HepG2 (cell line): Measurements from ENCODE around the gene ANKLE1. TPM values are rescaled to one million over a fixed set of nuclear protein-coding genes. Genes with fewer than 3 reads are reported as not detected.
A peak's percentile ranks its signal among the peaks of the same experiment; 100 is the strongest.

Experiments
- FIP1L1 ChIP-seq: fragments of 200-400 bp; formaldehyde crosslinking; IDR thresholded peaks from 2 replicates; pipeline ENCODE4 v1.6.1; 2018; ENCODE audit warnings: low read depth, mild to moderate bottlenecking, low read length, moderate library complexity, borderline replicate concordance; ENCODE audit not compliant: insufficient read depth
- KLF12 ChIP-seq: sonication (generic); formaldehyde crosslinking; IDR thresholded peaks from 2 replicates; pipeline ENCODE4 v1.4.0; 2020; ENCODE audit warnings: missing genetic modification reagents, borderline replicate concordance
- KLF9 ChIP-seq: IDR thresholded peaks from 2 replicates; pipeline ENCODE4 v1.6.1; 2016; ENCODE audit warnings: low read depth
- MXD1 ChIP-seq: sonication (generic); formaldehyde crosslinking; IDR thresholded peaks from 2 replicates; pipeline ENCODE4 v1.4.0; 2020; ENCODE audit warnings: mild to moderate bottlenecking, missing genetic modification reagents
- NKX3-1 ChIP-seq: sonication (generic); formaldehyde crosslinking; IDR thresholded peaks from 2 replicates; pipeline ENCODE4 v1.5.0; 2020; ENCODE audit warnings: missing genetic modification reagents
- NONO ChIP-seq, 2 experiments: fragments of 450-650 bp in 1 of 2; sonication (generic) in 1 of 2; formaldehyde crosslinking in 1 of 2; IDR thresholded peaks in 1 of 2; conservative IDR thresholded peaks in 1 of 2; 2 replicates each; pipeline versions ENCODE4 v1.6.1 to v1.8.0; 2017 to 2022; ENCODE audit warnings: mild to moderate bottlenecking in 1 of 2, missing genetic modification reagents in 1 of 2, moderate library complexity in 1 of 2
- PHF20 ChIP-seq: sonication (generic); formaldehyde crosslinking; IDR thresholded peaks from 2 replicates; pipeline ENCODE4 v1.5.0; 2020; ENCODE audit warnings: mild to moderate bottlenecking, missing genetic modification reagents
- PHF21A ChIP-seq: sonication (generic); formaldehyde crosslinking; IDR thresholded peaks from 2 replicates; pipeline ENCODE4 v1.5.0; 2020; ENCODE audit warnings: mild to moderate bottlenecking, missing genetic modification reagents
- SCMH1 ChIP-seq: sonication (generic); formaldehyde crosslinking; IDR thresholded peaks from 2 replicates; pipeline ENCODE4 v1.9.0; 2021; ENCODE audit warnings: missing genetic modification reagents, mild to moderate bottlenecking, borderline replicate concordance
- SKI ChIP-seq: fragments of 450-650 bp; IDR thresholded peaks from one replicate; pipeline ENCODE4 v1.6.1; 2018; ENCODE audit warnings: mild to moderate bottlenecking; ENCODE audit not compliant: partially characterized antibody
- THYN1 ChIP-seq: sonication (generic); formaldehyde crosslinking; IDR thresholded peaks from 2 replicates; pipeline ENCODE4 v1.8.1; 2023; ENCODE audit warnings: low read depth, mild to moderate bottlenecking, moderate library complexity, missing genetic modification reagents, borderline replicate concordance
- ZFP36 ChIP-seq: fragments of 150-350 bp; IDR thresholded peaks from 2 replicates; pipeline ENCODE4 v1.6.1; 2018; ENCODE audit warnings: borderline replicate concordance, low read length, low read depth; ENCODE audit not compliant: partially characterized antibody
- ZFP90 ChIP-seq: sonication (generic); formaldehyde crosslinking; IDR thresholded peaks from 2 replicates; pipeline ENCODE4 v1.8.0; 2022; ENCODE audit warnings: missing genetic modification reagents, mild to moderate bottlenecking, inconsistent platforms, borderline replicate concordance
- ZKSCAN5 ChIP-seq: sonication (generic); formaldehyde crosslinking; IDR thresholded peaks from 2 replicates; pipeline ENCODE4 v1.5.1; 2020; ENCODE audit warnings: mild to moderate bottlenecking, missing genetic modification reagents
- ZKSCAN8 ChIP-seq: IDR thresholded peaks from 2 replicates; pipeline ENCODE4 v1.6.1; 2016; ENCODE audit warnings: borderline replicate concordance, missing genetic modification reagents, missing compliant biosample characterization
- ZNF101 ChIP-seq: sonication (generic); formaldehyde crosslinking; IDR thresholded peaks from 2 replicates; pipeline ENCODE4 v1.4.0; 2020; ENCODE audit warnings: mild to moderate bottlenecking, low read depth, missing genetic modification reagents, borderline replicate concordance
- ZNF710 ChIP-seq: sonication (generic); formaldehyde crosslinking; IDR thresholded peaks from 2 replicates; pipeline ENCODE4 v1.5.0; 2020; ENCODE audit warnings: mild to moderate bottlenecking, missing genetic modification reagents, borderline replicate concordance
- ZNF713 ChIP-seq: sonication (generic); formaldehyde crosslinking; IDR thresholded peaks from 2 replicates; pipeline ENCODE4 v1.4.0; 2020; ENCODE audit warnings: mild to moderate bottlenecking, missing genetic modification reagents
- ZNF891 ChIP-seq: sonication (generic); formaldehyde crosslinking; IDR thresholded peaks from 2 replicates; pipeline ENCODE4 v1.5.0; 2020; ENCODE audit warnings: mild to moderate bottlenecking, missing genetic modification reagents
- polyA plus RNA-seq, 8 experiments: library from polyadenylated mRNA; depleted of rRNA in 3 of 8; stranded (reverse) in 7 of 8; unstranded in 1 of 8; fragments of >200 nt; fragmentation: Illumina TruSeq in 4 of 8; extraction: Trizol in 4 of 8; gene quantifications; 2 replicates each; pipeline versions ENCODE4 v1.2.1 to v1.2.3, GENCODE V29; 2011 to 2016; ENCODE audit warnings: low read depth in 4 of 8, missing spikeins in 1 of 8, mixed read lengths in 1 of 8; ENCODE audit not compliant: insufficient read depth in 1 of 8
- total RNA-seq, 5 experiments: library from RNA; depleted of rRNA; stranded (reverse); fragments of >200 nt; fragmentation: Illumina TruSeq; extraction: Trizol; gene quantifications; 2 replicates each; pipeline ENCODE4 v1.2.3, GENCODE V29; 2016; ENCODE audit warnings: low read depth in 1 of 5
- TF ChIP-seq, protein P1 (sequence below): sonication (generic); formaldehyde crosslinking; IDR thresholded peaks from 2 replicates; pipeline ENCODE4 v1.5.1; 2020; ENCODE audit warnings: mild to moderate bottlenecking, missing genetic modification reagents
- TF ChIP-seq, protein P2 (sequence below): sonication (generic); formaldehyde crosslinking; IDR thresholded peaks from 2 replicates; pipeline ENCODE4 v1.4.0; 2020; ENCODE audit warnings: missing genetic modification reagents, borderline replicate concordance

Gene ANKLE1
- total and polyA plus RNA-seq, 2 of the 13 experiments (the other 11 are each of a cell fraction or from before 2014, with no cell fraction given) = 0.69 to 1.5 TPM

- TF ChIP-seq, protein P1, sequence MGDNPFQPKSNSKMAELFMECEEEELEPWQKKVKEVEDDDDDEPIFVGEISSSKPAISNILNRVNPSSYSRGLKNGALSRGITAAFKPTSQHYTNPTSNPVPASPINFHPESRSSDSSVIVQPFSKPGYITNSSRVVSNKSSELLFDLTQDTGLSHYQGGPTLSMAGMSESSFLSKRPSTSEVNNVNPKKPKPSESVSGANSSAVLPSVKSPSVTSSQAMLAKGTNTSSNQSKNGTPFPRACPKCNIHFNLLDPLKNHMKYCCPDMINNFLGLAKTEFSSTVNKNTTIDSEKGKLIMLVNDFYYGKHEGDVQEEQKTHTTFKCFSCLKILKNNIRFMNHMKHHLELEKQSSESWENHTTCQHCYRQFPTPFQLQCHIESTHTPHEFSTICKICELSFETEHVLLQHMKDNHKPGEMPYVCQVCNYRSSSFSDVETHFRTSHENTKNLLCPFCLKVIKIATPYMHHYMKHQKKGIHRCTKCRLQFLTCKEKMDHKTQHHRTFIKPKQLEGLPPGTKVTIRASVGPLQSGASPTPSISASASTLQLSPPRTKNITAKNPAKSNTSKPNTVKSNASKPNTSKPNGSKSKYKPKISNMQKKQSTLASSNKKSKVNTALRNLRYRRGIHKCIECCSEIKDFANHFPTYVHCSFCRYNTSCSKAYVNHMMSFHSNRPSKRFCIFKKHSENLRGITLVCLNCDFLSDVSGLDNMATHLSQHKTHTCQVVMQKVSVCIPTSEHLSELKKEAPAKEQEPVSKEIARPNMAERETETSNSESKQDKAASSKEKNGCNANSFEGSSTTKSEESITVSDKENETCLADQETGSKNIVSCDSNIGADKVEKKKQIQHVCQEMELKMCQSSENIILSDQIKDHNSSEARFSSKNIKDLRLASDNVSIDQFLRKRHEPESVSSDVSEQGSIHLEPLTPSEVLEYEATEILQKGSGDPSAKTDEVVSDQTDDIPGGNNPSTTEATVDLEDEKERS (CRISPR knock-in tag) = no peak
- TF ChIP-seq NONO (IDR thresholded peaks at IDR 0.05) (no peak), NONO (CRISPR knock-in tag; conservative IDR thresholded peaks at IDR 0.05) (peak; percentile 69), ZFP90 (no peak; the same call in 1 of the 2 replicates), NKX3-1 (CRISPR knock-in tag) (no peak), PHF20 (peak; percentile 51; the same call in 1 of the 2 replicates), ZKSCAN5 (CRISPR knock-in tag) (no peak), ZNF891 (CRISPR knock-in tag) (no peak), KLF9 (no peak), ZNF710 (peak; percentile 82; the same call in 1 of the 2 replicates), PHF21A (CRISPR knock-in tag) (peak; percentile 75), FIP1L1 (no peak), SCMH1 (CRISPR knock-in tag) (no peak), ZFP36 (no peak), THYN1 (CRISPR knock-in tag) (no peak), ZNF713 (CRISPR knock-in tag) (no peak), ZKSCAN8 (CRISPR knock-in tag) (no peak), ZNF101 (CRISPR knock-in tag) (no peak), MXD1 (CRISPR knock-in tag) (peak; percentile 79; the same call in 1 of the 2 replicates), KLF12 (peak; percentile 54; the same call in 1 of the 2 replicates), SKI (peak; percentile 69)
- TF ChIP-seq, protein P2, sequence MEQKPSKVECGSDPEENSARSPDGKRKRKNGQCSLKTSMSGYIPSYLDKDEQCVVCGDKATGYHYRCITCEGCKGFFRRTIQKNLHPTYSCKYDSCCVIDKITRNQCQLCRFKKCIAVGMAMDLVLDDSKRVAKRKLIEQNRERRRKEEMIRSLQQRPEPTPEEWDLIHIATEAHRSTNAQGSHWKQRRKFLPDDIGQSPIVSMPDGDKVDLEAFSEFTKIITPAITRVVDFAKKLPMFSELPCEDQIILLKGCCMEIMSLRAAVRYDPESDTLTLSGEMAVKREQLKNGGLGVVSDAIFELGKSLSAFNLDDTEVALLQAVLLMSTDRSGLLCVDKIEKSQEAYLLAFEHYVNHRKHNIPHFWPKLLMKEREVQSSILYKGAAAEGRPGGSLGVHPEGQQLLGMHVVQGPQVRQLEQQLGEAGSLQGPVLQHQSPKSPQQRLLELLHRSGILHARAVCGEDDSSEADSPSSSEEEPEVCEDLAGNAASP (CRISPR knock-in tag) = peak; percentile 66
Observed at GRCh38 chr19:17334414-17335409, 53.0 kb downstream of the ANKLE1 start, which contains the start of gene ANO8 (continued).
